Measurements from ENCODE around the gene SLC16A2.
"Not testable (repeated sequence)": the region's sequence is repeated elsewhere in the genome, so short reads cannot be mapped to it uniquely, and the experiment has no call there.

SLC16A2 gene

DNA sequence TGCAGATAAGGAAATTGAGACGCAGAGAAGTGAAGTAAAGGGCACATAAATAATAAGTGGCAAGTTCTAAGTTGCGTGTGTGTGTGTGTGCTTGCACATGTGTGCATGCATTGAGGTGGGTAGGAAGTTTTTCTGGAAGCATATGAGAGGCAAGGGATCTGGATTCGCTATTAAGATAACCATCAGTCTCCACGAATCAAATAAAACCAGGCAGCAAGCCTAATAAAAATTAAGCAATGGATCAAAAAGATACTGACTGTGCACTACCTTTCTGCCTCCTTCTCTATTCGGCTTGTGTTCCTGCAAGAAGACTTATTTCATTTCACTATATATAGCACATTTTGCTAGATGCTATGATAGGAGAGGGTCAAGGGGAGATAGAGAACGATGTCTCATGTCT, 23.8 kb downstream of the SLC16A2 start:
- DNase-seq (ENCODE audit: extremely low read depth in 1 of 2, low read depth in 1 of 2) = no peak

DNA sequence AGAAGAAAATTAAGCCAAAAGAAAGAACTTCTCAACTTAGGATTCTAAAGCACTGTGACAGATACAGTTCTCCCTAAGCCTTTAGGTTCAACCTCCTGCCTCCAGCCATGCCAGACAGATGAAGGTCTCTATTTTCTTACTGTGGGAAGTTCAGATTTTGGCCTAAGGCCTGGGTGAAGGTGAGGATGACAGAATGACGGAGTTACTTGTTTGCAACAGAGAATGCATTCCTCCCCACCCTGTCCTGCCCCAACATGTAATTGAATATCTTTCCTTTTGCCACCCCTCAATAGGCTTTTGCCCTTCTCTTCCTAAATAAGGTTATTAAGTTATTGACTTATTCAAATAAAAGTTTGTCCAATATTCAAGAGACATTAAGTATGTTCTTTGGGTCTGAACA, 25.6 kb downstream of the SLC16A2 start:
- DNase-seq (ENCODE audit: extremely low read depth in 1 of 2, low read depth in 1 of 2) = no peak

DNA sequence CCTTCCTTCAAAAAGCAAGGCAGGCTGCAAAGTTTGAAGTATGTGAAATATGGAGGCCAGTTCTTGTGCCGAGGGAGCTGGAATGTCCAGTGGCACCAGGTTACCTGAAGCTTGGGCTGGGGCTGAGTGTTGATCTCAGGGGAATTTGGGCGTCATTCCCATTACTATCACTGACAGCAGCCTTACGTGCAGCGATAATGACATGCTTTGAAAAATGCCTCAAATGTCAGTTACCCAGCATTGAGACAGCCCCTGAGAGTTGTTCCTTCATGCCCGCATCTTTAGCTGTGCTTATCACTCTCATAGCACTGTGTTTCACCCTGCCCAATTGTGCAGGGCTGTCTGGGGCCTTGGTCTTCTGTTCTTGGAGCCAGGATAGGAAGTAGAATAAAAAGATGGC, 27.4 kb downstream of the SLC16A2 start:
- no peak for DNase-seq (ENCODE audit: extremely low read depth in 1 of 2, low read depth in 1 of 2)

DNA sequence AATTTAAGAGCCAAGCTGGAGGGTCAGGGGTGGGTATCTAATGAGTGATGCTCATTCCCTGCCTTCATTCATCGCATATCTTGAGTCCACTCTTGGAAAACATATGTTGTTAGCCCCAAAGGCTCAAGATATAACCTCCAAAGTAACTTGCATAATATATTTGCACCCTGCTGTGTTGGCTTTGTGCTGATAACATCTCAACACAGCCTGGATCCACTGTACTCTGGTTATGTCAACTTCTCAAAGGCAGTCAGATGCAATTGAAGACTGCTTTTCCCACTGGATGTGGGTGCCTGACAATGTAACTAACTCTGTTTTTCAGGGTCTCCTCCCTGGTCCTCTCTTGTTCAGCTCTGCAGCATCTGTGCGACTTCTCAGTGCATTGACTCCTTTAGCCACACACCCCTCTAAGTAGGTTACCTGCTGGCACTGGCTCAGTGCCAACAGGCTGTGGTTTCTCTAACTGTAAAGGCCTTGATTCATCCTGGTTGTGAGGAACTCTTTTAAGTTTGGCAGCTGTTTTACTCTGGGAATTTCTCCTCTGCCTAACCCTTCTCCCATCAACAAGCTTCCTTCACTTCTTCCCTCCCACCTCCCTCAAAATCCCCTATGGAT, 28.1 kb downstream of the SLC16A2 start:
- DNase-seq (ENCODE audit: extremely low read depth in 1 of 2, low read depth in 1 of 2) = no peak

DNA sequence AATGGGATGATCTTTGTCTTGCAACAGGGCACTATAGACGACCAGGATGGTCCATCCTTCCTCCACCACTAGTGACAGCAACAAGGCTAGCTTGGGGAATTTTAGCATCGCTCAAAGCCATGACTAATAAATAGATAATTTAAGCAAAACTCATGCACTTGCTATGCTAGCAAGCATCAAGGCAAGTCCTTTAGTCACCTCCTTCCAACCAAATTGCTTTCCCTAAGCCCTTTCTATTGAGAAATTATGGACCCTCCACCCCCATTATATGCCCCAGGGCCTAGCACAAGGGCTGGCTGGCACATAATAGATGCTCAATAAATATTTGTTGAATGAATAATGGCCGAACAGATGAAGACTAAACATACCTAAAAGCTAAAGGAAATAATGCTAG, 28.6 kb downstream of the SLC16A2 start:
- no peak for DNase-seq (ENCODE audit: extremely low read depth in 1 of 2, low read depth in 1 of 2)

DNA sequence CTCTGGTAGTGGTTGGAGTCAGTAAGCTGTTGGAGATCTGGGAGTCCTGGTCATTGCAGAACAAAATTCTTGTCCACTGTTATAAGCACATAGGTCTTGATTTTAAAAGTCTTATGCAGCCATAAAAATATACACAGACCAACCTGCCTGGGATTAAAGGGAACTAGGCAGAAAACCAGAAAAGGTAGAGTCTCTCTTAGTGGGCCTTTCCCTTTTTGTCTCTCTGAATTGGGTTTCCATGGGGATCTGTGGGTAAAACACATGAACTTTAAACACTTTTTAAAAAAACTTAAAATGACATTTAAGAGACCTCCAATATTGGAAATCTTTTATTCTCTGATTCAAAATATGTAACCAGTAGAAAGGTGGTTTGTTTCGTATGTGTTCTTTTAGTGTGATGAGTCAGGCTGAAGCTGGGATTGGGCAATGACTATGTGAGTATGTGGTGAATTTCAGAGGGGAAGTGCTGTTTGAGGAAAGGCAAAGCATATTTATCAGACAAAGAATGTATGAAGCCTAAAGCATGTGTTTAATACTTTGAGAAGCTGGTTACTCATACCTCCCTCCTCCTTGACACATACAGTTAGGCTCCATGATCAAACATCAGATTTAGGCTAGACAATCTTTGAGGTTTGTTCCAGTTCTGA, 29.6 kb downstream of the SLC16A2 start:
- DNase-seq (ENCODE audit: extremely low read depth in 1 of 2, low read depth in 1 of 2) = peak in 1 of 2 donors; percentile 29

DNA sequence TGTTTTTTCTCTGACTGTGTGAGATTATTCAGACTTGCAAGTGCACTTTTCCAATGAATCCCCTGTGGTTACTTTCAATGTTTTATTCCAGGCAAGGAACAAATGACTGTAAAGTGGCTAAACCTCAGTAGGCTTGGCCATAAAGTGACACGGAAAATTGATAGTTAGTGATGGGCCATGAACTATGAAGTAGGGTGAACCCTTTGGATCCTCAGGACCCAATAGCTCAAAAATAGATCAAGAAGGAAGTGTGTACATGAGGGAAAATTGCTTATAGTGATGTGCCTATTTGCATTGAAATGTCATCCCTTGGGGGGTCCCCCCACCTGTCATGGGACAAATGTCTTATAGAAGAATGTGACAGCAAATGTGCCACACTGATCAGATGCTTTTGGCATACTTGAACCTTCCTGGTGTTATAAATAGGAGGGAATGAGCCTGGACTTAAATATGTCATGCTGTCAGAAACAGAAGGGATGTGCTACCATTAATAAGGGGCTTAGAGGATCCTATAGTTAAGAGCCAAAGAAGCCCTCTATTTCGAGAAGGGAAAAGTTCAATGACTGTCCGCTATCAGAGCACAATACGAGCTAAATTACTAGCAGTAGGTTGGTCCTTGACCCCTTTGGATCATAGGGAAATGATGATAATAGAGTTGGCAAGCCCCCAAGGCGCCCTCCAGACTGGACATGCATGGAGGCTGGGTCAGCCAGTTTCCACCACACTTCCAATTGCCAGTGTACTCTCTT, 30.3 kb downstream of the SLC16A2 start:
- DNase-seq (ENCODE audit: extremely low read depth in 1 of 2, low read depth in 1 of 2) = no peak

DNA sequence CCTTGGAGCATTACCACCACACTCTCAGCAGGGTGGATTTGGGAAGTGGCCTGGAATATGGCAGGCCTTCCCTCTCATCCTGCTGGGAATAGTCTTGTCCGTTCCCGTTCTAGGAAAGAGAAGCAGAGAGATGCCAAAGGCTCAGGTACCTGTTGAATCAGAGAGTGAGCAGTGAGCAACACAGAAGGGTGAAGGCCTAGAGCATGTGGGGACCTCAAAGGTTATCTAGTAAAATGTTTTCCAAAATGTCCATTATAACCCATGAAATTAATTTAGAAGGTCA, 30.8 kb downstream of the SLC16A2 start:
- DNase-seq (ENCODE audit: extremely low read depth in 1 of 2, low read depth in 1 of 2) = no peak

DNA sequence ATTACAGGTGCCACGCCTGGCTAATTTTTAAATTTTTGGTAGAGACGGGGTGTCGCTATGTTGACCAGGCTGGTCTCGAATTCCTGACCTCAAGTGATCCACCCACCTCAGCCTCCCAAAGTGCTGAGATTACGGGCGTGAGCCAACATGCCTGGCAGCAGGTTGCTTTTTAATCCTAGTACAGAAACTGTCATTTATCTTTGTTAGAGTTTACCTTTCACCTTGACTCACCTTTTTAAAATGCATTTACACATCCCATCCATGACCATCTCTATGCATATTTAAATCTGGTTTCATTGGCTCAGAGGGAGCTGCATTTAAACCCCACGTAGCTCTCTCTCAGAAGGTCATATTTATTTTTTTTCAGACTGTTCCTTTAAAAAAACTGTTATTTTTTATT, 31.9 kb downstream of the SLC16A2 start:
- no peak for DNase-seq (ENCODE audit: extremely low read depth in 1 of 2, low read depth in 1 of 2)

DNA sequence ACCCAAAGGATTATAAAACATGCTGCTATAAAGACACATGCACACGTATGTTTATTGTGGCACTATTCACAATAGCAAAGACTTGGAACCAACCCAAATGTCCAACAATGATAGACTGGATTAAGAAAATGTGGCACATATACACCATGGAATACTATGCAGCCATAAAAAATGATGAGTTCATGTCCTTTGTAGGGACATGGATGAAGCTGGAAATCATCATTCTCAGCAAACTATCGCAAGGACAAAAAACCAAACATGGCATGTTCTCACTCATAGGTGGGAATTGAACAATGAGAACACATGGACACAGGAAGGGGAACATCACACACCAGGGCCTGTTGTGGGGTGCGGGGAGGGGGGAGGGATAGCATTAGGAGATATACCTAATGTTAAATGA, 32.9 kb downstream of the SLC16A2 start:
- DNase-seq (ENCODE audit: extremely low read depth in 1 of 2, low read depth in 1 of 2) = not testable (repeated sequence)

DNA sequence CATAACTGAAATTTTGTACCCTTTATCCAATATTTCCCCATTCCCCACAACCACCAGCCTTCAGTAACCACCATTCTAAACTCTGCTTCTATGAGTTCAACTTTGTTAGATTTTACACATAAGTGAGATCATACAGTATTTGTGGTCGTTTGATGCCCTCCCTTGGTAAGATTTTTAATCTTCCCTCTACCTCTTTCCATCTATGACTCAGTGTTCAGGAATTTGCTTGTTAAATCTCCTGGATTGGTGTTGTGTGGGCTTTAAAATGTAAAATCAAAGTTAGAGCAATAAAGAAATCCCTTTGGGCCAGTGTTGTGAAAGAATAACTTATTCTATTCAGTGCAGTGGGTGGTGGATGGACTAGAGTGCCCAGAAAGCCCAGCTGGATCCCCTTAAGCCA, 37.4 kb downstream of the SLC16A2 start:
- DNase-seq (ENCODE audit: extremely low read depth in 1 of 2, low read depth in 1 of 2) = no peak

DNA sequence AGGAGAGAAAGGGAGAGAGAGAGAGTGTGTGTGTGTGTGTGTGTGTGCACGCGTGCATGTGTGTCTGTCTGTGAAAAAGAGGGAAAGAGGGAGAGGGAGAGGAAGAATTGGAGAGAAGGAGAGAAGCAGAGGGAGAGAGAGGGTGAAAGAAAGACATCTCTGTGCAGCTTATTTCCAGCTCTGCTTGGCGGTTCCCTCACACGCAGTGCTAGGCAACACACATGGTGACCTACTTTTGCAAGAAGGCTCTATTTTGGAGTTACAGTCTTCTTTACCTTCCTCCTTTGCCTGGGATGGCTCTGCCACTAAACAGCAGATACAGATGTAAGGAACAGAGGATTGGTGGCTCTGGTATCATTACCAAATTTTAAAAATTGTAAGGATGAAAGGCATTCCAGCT, 40.1 kb downstream of the SLC16A2 start:
- no peak for DNase-seq (ENCODE audit: extremely low read depth in 1 of 2, low read depth in 1 of 2)

DNA sequence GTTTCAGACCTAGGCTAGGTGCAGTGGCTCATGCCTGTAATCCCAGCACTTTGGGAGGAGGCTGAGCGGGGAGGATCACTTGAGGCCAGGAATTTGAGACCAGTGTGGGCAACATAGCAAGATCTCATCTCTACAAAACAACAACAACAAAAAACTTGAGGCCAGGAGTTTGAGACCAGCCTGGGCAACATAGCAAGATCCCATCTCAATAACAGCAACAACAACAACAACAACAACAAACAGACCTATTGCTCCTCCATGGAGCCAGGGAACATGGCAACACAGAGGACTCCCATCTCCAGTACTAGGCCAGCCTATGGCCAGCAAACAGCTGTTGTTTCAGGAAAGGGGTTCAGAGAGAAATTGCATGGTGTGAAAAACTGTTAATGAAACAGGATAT, 43.4 kb downstream of the SLC16A2 start:
- DNase-seq (ENCODE audit: extremely low read depth in 1 of 2, low read depth in 1 of 2) = no peak

DNA sequence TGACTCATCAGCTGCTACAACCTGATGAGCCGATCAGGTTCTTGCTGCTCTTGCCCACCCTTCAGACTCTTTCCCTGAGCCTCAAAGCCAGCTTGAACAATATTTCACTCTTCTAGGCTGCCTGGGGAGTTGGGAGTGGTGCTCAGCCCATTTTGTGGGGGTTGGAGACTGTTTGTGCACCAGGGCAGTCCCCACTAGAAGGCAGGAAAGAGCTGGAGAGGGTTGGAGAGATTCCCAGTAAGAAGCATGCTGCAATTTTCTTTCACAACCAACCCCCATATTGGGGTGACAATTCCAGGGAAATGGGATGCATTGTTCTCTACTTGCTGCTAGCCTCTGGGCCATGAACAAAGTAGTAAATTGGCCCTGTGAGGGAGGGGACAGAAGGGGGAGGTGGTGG, 44.1 kb downstream of the SLC16A2 start:
- no peak for DNase-seq (ENCODE audit: extremely low read depth in 1 of 2, low read depth in 1 of 2)

DNA sequence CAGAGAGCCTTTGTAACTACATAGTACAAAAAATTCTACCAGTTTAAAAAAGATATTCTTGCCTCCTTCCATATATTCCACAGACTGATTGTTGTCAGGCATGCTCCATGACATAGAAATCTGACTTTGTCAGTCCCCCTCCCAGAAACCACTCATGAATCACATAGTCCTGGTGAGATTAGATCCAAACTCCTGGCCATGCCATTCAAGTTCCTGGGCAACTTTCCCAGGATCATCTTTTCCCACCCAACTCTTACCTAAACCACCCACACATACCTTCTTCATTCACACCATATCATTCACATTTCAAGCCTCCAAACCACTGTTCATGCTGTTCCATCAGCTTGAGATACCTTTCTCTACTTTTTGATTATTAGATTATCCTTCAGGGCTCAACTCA, 46.4 kb downstream of the SLC16A2 start:
- no peak for DNase-seq (ENCODE audit: extremely low read depth in 1 of 2, low read depth in 1 of 2)

DNA sequence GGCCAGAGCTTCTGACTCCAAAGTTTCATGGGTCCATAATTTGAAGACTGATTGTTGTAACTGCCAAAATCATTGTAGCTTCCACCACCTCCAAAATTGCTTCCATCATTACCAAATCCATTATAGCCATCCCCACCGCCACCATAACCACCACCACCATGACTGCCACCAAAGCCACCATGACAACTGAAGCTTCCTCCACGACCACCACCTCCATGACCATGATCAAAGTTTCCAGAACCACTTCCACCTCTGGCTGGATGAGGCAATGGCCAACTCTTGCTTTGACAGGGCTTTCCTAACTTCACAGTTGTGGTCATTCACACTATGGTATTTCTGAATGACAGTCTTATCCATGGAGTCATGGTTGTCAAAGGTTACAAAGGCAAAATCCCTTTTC, 51.8 kb downstream of the SLC16A2 start:
- DNase-seq (ENCODE audit: extremely low read depth in 1 of 2, low read depth in 1 of 2) = not testable (repeated sequence)

DNA sequence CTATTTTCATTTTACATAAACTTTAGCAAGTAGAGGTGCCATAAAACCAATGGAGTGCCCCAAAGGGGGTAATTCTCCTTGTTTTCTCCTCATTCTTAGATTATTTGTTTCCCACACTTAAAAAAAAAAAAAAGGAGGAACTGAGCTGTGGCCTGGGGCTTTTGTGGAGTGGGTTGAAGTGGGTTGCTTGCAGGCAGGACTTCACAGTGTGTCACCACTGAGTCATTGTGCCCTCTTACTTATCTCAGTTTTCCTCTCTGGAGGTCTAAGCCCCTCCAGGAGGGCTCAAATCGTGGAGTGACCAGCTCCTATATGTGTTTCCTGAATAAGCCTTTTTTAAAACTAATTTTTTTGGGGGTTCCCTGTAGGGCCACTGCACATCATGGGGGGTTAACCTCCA, 69.0 kb downstream of the SLC16A2 start:
- no peak for DNase-seq (ENCODE audit: extremely low read depth in 1 of 2, low read depth in 1 of 2)

DNA sequence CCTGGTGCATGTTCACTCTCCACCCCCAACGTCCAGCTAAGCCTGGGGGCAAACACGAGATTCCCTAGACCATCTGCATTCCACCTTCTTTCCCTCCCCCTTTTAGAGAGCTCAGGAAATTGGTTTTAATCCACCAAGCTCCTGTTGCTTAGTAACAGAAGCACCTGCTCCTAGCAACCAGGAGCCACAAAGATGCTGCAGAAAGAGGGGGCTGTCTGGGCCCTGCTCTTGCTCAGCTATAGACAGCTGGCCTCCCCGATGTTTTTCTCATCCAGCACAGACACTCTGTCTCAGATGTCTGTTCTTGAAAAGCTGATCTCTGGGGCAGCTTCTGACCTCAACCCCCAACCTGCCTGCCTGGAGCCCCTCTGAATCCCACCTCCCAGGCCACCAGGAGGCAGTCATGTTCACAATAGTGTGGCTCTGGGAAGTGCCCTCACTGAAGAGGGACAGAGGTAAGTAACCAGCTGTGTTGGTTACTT, 71.5 kb downstream of the SLC16A2 start:
- peak in 1 of 2 donors; percentile 8 for DNase-seq (ENCODE audit: extremely low read depth in 1 of 2, low read depth in 1 of 2)

DNA sequence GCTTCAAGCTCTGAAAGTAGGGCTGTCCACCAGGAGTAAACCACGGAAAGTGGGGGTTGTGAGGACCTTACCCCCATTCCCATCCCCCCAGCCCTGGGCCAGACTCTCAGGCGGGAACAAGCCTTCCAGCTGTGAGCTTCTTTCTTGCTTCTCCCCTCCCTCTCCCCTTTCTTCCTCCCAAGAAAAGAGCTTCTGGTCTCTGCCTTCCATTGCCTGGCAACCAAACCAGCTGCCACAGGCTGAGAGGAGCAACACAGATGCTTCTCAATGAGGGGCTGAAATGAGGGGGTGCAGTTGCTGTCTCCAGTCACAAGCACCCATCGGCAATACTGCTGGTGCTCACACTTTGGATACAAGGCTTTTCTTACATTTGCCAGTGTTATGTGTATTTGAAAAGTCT, 72.5 kb downstream of the SLC16A2 start:
- no peak for DNase-seq (ENCODE audit: extremely low read depth in 1 of 2, low read depth in 1 of 2)

DNA sequence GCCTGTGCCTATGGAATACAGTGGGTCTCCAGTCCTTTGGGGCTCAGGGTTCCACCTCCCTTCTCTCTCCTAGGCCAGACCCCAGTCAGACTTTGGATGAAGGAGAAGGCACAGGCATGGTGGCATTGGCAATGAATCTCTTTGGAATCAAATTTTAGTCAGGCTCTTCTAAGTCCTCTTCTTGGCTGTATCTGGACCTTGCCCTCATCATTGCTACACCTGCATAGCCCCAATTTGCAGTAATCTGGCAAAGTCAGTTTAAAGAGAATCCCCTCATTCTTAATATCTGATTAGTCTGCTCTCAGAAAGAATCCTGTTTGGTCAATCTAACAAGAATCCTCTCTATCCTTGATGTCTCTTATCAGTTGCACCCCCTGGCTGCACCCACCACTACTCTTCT, 77.6 kb downstream of the SLC16A2 start:
- DNase-seq (ENCODE audit: extremely low read depth in 1 of 2, low read depth in 1 of 2) = no peak

DNA sequence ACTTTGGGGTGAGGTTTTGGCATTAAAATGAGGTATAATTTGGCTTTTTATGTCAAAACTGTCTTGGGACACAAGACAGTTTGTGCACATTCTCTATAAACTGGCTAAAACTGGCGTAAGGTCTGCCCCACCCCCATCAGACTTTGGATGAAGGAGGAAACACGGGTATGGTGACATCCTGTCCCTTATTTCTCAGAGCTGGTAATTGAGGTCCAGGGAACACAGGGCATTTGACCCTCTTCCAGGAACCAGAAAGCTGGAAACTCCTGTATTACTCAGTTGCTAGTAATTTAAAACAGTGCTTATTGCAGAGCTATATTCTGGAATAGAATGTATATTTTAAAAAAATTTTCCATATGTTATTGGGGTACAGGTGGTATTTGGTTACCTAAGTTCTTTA, 78.8 kb downstream of the SLC16A2 start:
- no peak for DNase-seq (ENCODE audit: extremely low read depth in 1 of 2, low read depth in 1 of 2)

DNA sequence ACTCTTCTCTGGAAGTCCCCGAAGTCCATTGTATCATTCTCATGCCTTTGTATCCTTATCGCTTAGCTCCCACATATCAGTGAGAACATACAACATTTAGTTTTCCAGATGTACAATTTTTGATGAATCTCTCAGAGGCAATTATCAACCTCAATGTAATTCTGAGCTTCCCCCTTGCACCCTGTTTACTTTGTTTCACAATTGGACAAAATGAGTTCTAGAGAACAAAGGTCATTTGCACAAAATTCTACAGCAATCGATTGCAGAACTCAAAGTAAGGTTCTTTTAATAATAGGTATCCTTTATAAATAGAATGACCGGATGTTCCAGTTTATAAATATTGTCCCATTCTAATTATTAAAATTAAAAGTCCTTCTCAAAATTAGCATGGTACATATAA, 79.3 kb downstream of the SLC16A2 start:
- DNase-seq (ENCODE audit: extremely low read depth in 1 of 2, low read depth in 1 of 2) = no peak

Data from stimulated activated CD8-positive, alpha-beta memory T cell treated with anti-CD3 and anti-CD28 coated beads, Interleukin-7, amount 100 ng/mL, for 48 hours (primary cell).